HepG2 (cell line): ENCODE measurements around the gene NELFB. TPM values are rescaled to one million over a fixed set of nuclear protein-coding genes. Genes with fewer than 3 reads are reported as not detected.

Source experiments
- ATAC-seq: fragments of 200-7000 bp; cut with Tn5 transposase; 3 replicates; pipeline ENCODE4 v1.9.1; 2020; ENCODE audit warnings: mild to moderate bottlenecking, moderate library complexity
- BruUV-seq: library from RNA; stranded (reverse); fragments of 400-500 nt; replicated peaks from 2 replicates; lab custom pipeline; 2021; lab: Mats Ljungman, UMichigan
- CTCF ChIA-PET: fragments of 300-600 bp; formaldehyde crosslinking; extraction: SDS; loops from one replicate; lab custom pipeline; 2021; ENCODE audit warnings: low total read pairs, inconsistent platforms, low intra/inter-chr PET ratio; lab: Yijun Ruan, JAX
- POLR2A ChIA-PET: fragments of 350-600 bp; sonication (Branson Sonifier 250); formaldehyde crosslinking; loops from one replicate; lab custom pipeline; 2020; ENCODE audit warnings: antibody characterized with exemption, inconsistent platforms; lab: Yijun Ruan, JAX
- DNase-seq: peaks from one replicate; pipeline ENCODE4 v3.0.0-alpha.2; 2015; ENCODE audit warnings: low spot score
- FAIRE-seq: peaks from 3 replicates; lab custom pipeline; 2011; peaks lifted over from hg19 to GRCh38; lab: Jason Lieb, UNC
- H2AFZ ChIP-seq: one replicate; pipeline ENCODE4 v1.6.1; 2011; ENCODE audit warnings: low read length, inconsistent platforms
- H3K27ac ChIP-seq: fragments of 300-600 bp; 3 replicates; pipeline ENCODE4 v1.8.0; 2011; ENCODE audit warnings: mixed run types, mild to moderate bottlenecking, mixed read lengths, low read length, inconsistent platforms; ENCODE audit not compliant: insufficient read depth; ENCODE audit errors: extremely low read length
- H3K27me3 ChIP-seq, 2 experiments: fragments of 200-600 bp in 1 of 2; 2 replicates in 1 of 2; 3 replicates in 1 of 2; pipeline versions ENCODE4 v1.6.0 to v1.8.0; 2011; ENCODE audit warnings: low read length in 2 of 2, mild to moderate bottlenecking in 2 of 2, moderate library complexity in 2 of 2, inconsistent platforms in 1 of 2; ENCODE audit not compliant: insufficient read depth in 2 of 2, control insufficient read depth in 1 of 2
- H3K36me3 ChIP-seq, 2 experiments: fragments of 200-600 bp in 1 of 2; replicated peaks in 1 of 2; 2 replicates in 1 of 2; 3 replicates in 1 of 2; pipeline versions ENCODE4 v1.5.1 to v1.8.0; 2011; ENCODE audit warnings: low read length in 2 of 2, inconsistent platforms in 1 of 2; ENCODE audit not compliant: insufficient read depth in 2 of 2, control insufficient read depth in 1 of 2
- H3K4me1 ChIP-seq: 2 replicates; pipeline ENCODE4 v1.5.1; 2012; ENCODE audit warnings: low read length, inconsistent platforms; ENCODE audit not compliant: insufficient read depth
- H3K4me2 ChIP-seq: 2 replicates; pipeline ENCODE4 v1.6.0; 2011; ENCODE audit warnings: low read depth, low read length, inconsistent platforms
- H3K4me3 ChIP-seq, 3 experiments: fragments of 200-600 bp in 1 of 3; sonication (generic), shearing (Covaris generic) in 1 of 3; replicated peaks in 1 of 3; 2 replicates each; pipeline ENCODE4 v1.5.1; 2011 to 2016; ENCODE audit warnings: low read length in 3 of 3, inconsistent platforms in 2 of 3, low read depth in 2 of 3, mild to moderate bottlenecking in 2 of 3, control low read depth in 1 of 3, mixed read lengths in 1 of 3; ENCODE audit not compliant: insufficient read depth in 1 of 3
- H3K79me2 ChIP-seq: one replicate; pipeline ENCODE4 v1.6.1; 2011; ENCODE audit warnings: low read length, inconsistent platforms; ENCODE audit not compliant: insufficient read depth
- H3K9ac ChIP-seq: 2 replicates; pipeline ENCODE4 v1.6.0; 2011; ENCODE audit warnings: mild to moderate bottlenecking, low read depth, low read length, inconsistent platforms; ENCODE audit not compliant: insufficient read depth
- H3K9me3 ChIP-seq: 2 replicates; pipeline ENCODE4 v1.5.1; 2012; ENCODE audit warnings: mild to moderate bottlenecking, low read length
- H4K20me1 ChIP-seq: 2 replicates; pipeline ENCODE4 v1.6.0; 2011; ENCODE audit warnings: inconsistent platforms, mild to moderate bottlenecking, low read length, moderate library complexity; ENCODE audit not compliant: insufficient read depth
- EZH2 ChIP-seq: conservative IDR thresholded peaks from 2 replicates; pipeline ENCODE4 v1.6.1; 2012; ENCODE audit warnings: mild to moderate bottlenecking, low read depth, low read length, moderate library complexity
- GFI1 ChIP-seq: sonication (generic); formaldehyde crosslinking; IDR thresholded peaks from 2 replicates; pipeline ENCODE4 v1.5.0; 2020; ENCODE audit warnings: missing genetic modification reagents, mild to moderate bottlenecking, borderline replicate concordance
- HCFC1 ChIP-seq: fragments of 150-350 bp; IDR thresholded peaks from 2 replicates; pipeline ENCODE4 v1.6.1; 2014; ENCODE audit warnings: low read depth, low read length
- HNF4A ChIP-seq: sonication (generic); formaldehyde crosslinking; IDR thresholded peaks from 2 replicates; pipeline ENCODE4 v1.4.0; 2020; ENCODE audit warnings: missing genetic modification reagents
- HOXA3 ChIP-seq: sonication (generic); formaldehyde crosslinking; IDR thresholded peaks from 2 replicates; pipeline ENCODE4 v1.5.0; 2020; ENCODE audit warnings: missing genetic modification reagents
- MAZ ChIP-seq, 2 experiments: sonication (generic) in 1 of 2; formaldehyde crosslinking in 1 of 2; IDR thresholded peaks; 2 replicates each; pipeline versions ENCODE4 v1.5.0 to v1.6.1; 2012 to 2020; ENCODE audit warnings: low read depth in 2 of 2, mild to moderate bottlenecking in 2 of 2, borderline replicate concordance in 1 of 2, improper control_type of control experiment in 1 of 2, low read length in 1 of 2, missing genetic modification reagents in 1 of 2, moderate library complexity in 1 of 2
- PAX8 ChIP-seq: sonication (generic); formaldehyde crosslinking; IDR thresholded peaks from 2 replicates; pipeline ENCODE4 v1.8.0; 2022; ENCODE audit warnings: mild to moderate bottlenecking, missing genetic modification reagents, borderline replicate concordance
- RFX1 ChIP-seq: fragments of 450-650 bp; IDR thresholded peaks from 2 replicates; pipeline ENCODE4 v1.6.1; 2017
- SOX13 ChIP-seq, 3 experiments: fragments of 450-650 bp in 1 of 3; sonication (generic) in 1 of 3; formaldehyde crosslinking in 1 of 3; IDR thresholded peaks in 2 of 3; conservative IDR thresholded peaks in 1 of 3; 2 replicates each; pipeline versions ENCODE4 v1.5.0 to v1.6.1; 2016 to 2020; ENCODE audit warnings: antibody characterized with exemption in 1 of 3, mild to moderate bottlenecking in 1 of 3, missing compliant biosample characterization in 1 of 3, missing genetic modification reagents in 1 of 3, moderate library complexity in 1 of 3
- SP2 ChIP-seq: sonication (generic); formaldehyde crosslinking; IDR thresholded peaks from 2 replicates; pipeline ENCODE4 v1.5.1; 2020; ENCODE audit warnings: mild to moderate bottlenecking, missing genetic modification reagents
- YEATS2 ChIP-seq: sonication (generic); formaldehyde crosslinking; IDR thresholded peaks from 2 replicates; pipeline ENCODE4 v1.4.0; 2020; ENCODE audit warnings: missing genetic modification reagents, borderline replicate concordance
- ZMYM4 ChIP-seq: sonication (generic); formaldehyde crosslinking; IDR thresholded peaks from 2 replicates; pipeline ENCODE4 v1.8.1; 2023; ENCODE audit warnings: mild to moderate bottlenecking, missing genetic modification reagents
- ZNF251 ChIP-seq: sonication (generic); formaldehyde crosslinking; IDR thresholded peaks from 2 replicates; pipeline ENCODE4 v1.9.0; 2021; ENCODE audit warnings: mild to moderate bottlenecking, missing genetic modification reagents
- ZNF572 ChIP-seq: sonication (generic); formaldehyde crosslinking; IDR thresholded peaks from 2 replicates; pipeline ENCODE4 v1.5.1; 2020; ENCODE audit warnings: mild to moderate bottlenecking, missing genetic modification reagents
- ZNF775 ChIP-seq: sonication (generic); formaldehyde crosslinking; IDR thresholded peaks from 2 replicates; pipeline ENCODE4 v1.4.0; 2020; ENCODE audit warnings: missing genetic modification reagents, mild to moderate bottlenecking, moderate library complexity, borderline replicate concordance
- WGBS: methylation state at CpG from one replicate; pipeline ENCODE4 v1.1.6; 2017; ENCODE audit warnings: low lambda C conversion rate; 5-methylcytosine and 5-hydroxymethylcytosine counted together
- in situ Hi-C: cut with HindIII; loops from 2 replicates; pipeline ENCODE4 v1.10.0; 2017; ENCODE audit warnings: low pct_unique_long_range_greater_than_20kb; ENCODE audit not compliant: extremely low pct_ligation_motif_present
- intact Hi-C: fragments of 100-400 bp; cut with micrococcal nuclease; formaldehyde crosslinking; loops from one replicate; pipeline ENCODE4 v1.10.0; 2022; ENCODE audit not compliant: unreplicated experiment
- polyA plus RNA-seq, 8 experiments: library from polyadenylated mRNA; depleted of rRNA in 3 of 8; stranded (reverse) in 7 of 8; unstranded in 1 of 8; fragments of >200 nt; fragmentation: Illumina TruSeq in 4 of 8; extraction: Trizol in 4 of 8; gene quantifications; 2 replicates each; pipeline versions ENCODE4 v1.2.1 to v1.2.3, GENCODE V29; 2011 to 2016; ENCODE audit warnings: low read depth in 4 of 8, missing spikeins in 1 of 8, mixed read lengths in 1 of 8; ENCODE audit not compliant: insufficient read depth in 1 of 8
- total RNA-seq, 5 experiments: library from RNA; depleted of rRNA; stranded (reverse); fragments of >200 nt; fragmentation: Illumina TruSeq; extraction: Trizol; gene quantifications; 2 replicates each; pipeline ENCODE4 v1.2.3, GENCODE V29; 2016; ENCODE audit warnings: low read depth in 1 of 5
- TF ChIP-seq, protein P1 (sequence below): sonication (generic); formaldehyde crosslinking; IDR thresholded peaks from 2 replicates; pipeline ENCODE4 v1.8.0; 2022; ENCODE audit warnings: mild to moderate bottlenecking, missing genetic modification reagents, moderate library complexity
- TF ChIP-seq, protein P2 (sequence below): sonication (generic); formaldehyde crosslinking; IDR thresholded peaks from 2 replicates; pipeline ENCODE4 v1.4.0; 2020; ENCODE audit warnings: mild to moderate bottlenecking, missing genetic modification reagents
- TF ChIP-seq, protein P3 (sequence below): sonication (generic); formaldehyde crosslinking; IDR thresholded peaks from 2 replicates; pipeline ENCODE4 v1.5.1; 2020; ENCODE audit warnings: missing genetic modification reagents, mild to moderate bottlenecking, borderline replicate concordance
- TF ChIP-seq, protein P4 (sequence below): sonication (generic); formaldehyde crosslinking; conservative IDR thresholded peaks from 2 replicates; pipeline ENCODE4 v1.5.0; 2020; ENCODE audit warnings: missing genetic modification reagents

NELFB gene
- total and polyA plus RNA-seq, 2 of the 13 experiments (the other 11 are each of a cell fraction or from before 2014, with no cell fraction given): 26.5 to 45.8 TPM

DNA sequence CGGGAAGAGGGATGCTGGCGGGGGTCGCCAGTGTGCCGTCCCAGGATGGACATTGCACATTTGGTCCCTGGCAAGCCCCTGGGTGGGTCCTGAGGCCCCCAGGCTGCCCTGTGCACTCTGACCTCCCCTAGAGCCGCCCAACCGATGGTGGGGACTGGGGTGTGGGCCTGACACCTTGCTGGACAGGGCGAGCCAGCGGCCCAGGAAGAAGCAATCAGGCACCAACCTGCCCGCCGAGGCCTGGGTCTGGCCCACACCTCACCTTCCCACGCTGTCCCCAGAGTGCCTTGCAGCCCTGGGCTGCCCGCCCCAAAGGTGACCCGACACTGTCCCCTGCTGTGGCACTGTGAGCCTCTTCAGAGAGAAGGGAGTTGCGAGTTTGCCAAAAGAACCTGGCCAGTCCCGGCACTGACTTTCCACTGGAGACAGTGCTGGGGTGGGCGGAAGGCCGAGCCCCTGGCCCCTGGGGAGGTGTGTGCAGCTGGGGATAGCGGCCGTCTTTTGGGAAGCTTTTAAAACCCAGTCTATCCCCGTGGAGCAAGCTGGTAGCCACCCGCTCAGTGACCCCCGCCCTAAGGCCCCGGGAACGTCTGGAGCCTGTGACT lies 58.9 kb downstream of the NELFB start:
- intact Hi-C loops (no loop called here), in situ Hi-C loops (no loop called here)
- Histone ChIP-seq H3K27ac (no peak overlapping the region), H4K20me1 (no peaks in the 10 kb centered on the region), H3K4me2 (peak overlapping the region; percentile 66), H3K9me3 (no peaks in the 10 kb centered on the region), H3K4me3 (peak overlapping the region in 2 of 3 experiments; percentile 29 to 55; a peak in 3 of 6 replicates), H3K9ac (no peak overlapping the region), H3K4me1 (peaks cover 52% of the 10 kb centered on the region), H3K27me3 (peaks cover 21 to 69% of the 10 kb centered on the region in 2 experiments), H3K79me2 (no peaks in the 10 kb centered on the region), H2AFZ (no peak overlapping the region), H3K36me3 (no peaks in the 10 kb centered on the region)
- ATAC-seq: peak; percentile 16
- POLR2A ChIA-PET: no interaction called here
- FAIRE-seq: no peak
- no TSS peak for BruUV-seq
- WGBS: 0% methylated on average over 4 of the region's 24 CpGs
- DNase-seq: no peak
- CTCF ChIA-PET: no interaction called here
- TF ChIP-seq, protein P1, sequence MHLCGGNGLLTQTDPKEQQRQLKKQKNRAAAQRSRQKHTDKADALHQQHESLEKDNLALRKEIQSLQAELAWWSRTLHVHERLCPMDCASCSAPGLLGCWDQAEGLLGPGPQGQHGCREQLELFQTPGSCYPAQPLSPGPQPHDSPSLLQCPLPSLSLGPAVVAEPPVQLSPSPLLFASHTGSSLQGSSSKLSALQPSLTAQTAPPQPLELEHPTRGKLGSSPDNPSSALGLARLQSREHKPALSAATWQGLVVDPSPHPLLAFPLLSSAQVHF (CRISPR knock-in tag): no peak
- TF ChIP-seq ZNF572 (no peak), SP2 (CRISPR knock-in tag) (no peak), ZMYM4 (no peak), RFX1 (no peak), HNF4A (0 out of 2 replicates have a peak, but pooled peaks have one; percentile 3), GFI1 (no peak), PAX8 (no peak), SOX13 (IDR thresholded peaks at IDR 0.05) (no peak), SOX13 (CRISPR knock-in tag; conservative IDR thresholded peaks at IDR 0.05 in 1 of 2, IDR thresholded peaks at IDR 0.05 in 1 of 2) (0 out of 4 replicates have a peak, but pooled peaks of 1 of the 2 experiments have one; percentile 1), ZNF775 (CRISPR knock-in tag) (no peak), EZH2 (no peak), HOXA3 (CRISPR knock-in tag) (no peak), ZNF251 (no peak), YEATS2 (CRISPR knock-in tag) (no peak), HCFC1 (no peak), MAZ (IDR thresholded peaks at IDR 0.05; ENCODE audit: borderline replicate concordance, low read depth, low read length) (no peak), MAZ (CRISPR knock-in tag; IDR thresholded peaks at IDR 0.05; ENCODE audit: low read depth) (0 out of 2 replicates have a peak, but pooled peaks have one; percentile 12)
- TF ChIP-seq, protein P2, sequence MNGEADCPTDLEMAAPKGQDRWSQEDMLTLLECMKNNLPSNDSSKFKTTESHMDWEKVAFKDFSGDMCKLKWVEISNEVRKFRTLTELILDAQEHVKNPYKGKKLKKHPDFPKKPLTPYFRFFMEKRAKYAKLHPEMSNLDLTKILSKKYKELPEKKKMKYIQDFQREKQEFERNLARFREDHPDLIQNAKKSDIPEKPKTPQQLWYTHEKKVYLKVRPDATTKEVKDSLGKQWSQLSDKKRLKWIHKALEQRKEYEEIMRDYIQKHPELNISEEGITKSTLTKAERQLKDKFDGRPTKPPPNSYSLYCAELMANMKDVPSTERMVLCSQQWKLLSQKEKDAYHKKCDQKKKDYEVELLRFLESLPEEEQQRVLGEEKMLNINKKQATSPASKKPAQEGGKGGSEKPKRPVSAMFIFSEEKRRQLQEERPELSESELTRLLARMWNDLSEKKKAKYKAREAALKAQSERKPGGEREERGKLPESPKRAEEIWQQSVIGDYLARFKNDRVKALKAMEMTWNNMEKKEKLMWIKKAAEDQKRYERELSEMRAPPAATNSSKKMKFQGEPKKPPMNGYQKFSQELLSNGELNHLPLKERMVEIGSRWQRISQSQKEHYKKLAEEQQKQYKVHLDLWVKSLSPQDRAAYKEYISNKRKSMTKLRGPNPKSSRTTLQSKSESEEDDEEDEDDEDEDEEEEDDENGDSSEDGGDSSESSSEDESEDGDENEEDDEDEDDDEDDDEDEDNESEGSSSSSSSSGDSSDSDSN (CRISPR knock-in tag): no peak
- TF ChIP-seq, protein P3, sequence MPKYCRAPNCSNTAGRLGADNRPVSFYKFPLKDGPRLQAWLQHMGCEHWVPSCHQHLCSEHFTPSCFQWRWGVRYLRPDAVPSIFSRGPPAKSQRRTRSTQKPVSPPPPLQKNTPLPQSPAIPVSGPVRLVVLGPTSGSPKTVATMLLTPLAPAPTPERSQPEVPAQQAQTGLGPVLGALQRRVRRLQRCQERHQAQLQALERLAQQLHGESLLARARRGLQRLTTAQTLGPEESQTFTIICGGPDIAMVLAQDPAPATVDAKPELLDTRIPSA (CRISPR knock-in tag): no peak
- TF ChIP-seq, protein P4, sequence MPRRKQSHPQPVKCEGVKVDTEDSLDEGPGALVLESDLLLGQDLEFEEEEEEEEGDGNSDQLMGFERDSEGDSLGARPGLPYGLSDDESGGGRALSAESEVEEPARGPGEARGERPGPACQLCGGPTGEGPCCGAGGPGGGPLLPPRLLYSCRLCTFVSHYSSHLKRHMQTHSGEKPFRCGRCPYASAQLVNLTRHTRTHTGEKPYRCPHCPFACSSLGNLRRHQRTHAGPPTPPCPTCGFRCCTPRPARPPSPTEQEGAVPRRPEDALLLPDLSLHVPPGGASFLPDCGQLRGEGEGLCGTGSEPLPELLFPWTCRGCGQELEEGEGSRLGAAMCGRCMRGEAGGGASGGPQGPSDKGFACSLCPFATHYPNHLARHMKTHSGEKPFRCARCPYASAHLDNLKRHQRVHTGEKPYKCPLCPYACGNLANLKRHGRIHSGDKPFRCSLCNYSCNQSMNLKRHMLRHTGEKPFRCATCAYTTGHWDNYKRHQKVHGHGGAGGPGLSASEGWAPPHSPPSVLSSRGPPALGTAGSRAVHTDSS (CRISPR knock-in tag): no peak
